Stimulated activated CD4-positive, alpha-beta T cell treated with anti-CD3 and anti-CD28 coated beads, Interleukin-4, amount 100 ng/mL, for 1 hour (primary cell): ENCODE results near the gene RTP5.
A peak's percentile ranks its signal among the peaks of the same experiment; 100 is the strongest.

Experiments used
- DNase-seq: peaks from one replicate; pipeline ENCODE4 v3.0.0-alpha.2; 2020

The RTP5 gene

DNA sequence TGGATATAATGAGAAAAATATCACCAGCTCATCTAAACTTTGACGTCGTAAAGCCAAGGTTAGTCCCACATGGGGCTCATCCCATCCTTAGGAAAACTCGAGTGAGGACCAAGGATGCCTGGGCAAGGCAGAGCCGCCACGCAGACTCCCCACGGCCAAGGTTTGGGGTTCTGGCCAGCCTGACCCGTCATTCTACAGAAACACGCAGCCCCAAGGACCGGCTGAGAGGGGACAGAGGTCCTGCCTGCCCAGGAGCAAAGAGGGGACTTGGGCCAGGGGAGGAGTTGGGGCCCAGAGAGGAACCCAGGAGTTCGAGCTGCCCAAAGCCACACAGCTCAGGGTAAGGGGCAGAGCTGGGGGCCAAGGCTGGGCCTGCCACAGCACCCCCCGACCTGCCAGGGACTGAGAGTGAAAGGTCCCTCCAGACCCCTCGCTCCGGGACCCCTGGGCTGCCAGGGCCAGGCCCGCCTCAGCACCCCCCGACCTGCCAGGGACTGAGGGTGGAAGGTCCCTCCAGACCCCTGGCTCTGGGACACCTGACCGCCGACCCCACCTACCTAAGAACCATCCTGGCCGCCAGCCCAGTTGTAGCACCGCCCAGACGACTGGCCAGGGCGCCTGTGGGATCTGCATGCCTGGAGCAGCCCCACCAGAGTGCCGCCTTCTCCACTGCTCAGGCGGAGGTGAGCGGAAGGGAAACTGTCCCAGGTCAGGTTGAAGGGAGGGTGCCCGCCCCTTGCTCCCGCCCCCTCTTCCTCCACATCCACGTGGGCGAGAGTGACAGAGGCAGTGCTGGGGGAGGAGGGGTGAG is 11.1 kb upstream of the RTP5 start, which contains the start of gene PDCD1:
TSS of gene PDCD1 (minus strand) at position 689 of the 811 bp plus-strand sequence. CDS start at position 633, 56 bp downstream.
- DNase-seq: peak; percentile 70

GRCh38 chr2:241859017-241859435 is 10.5 kb upstream of the RTP5 start:
- DNase-seq: no peak

GRCh38 chr2:241859436-241860183 is 9.9 kb upstream of the RTP5 start:
- peak; percentile 66 for DNase-seq

- no peak for DNase-seq
Measured at GRCh38 chr2:241860184-241861078, 9.1 kb upstream of the RTP5 start.

DNA sequence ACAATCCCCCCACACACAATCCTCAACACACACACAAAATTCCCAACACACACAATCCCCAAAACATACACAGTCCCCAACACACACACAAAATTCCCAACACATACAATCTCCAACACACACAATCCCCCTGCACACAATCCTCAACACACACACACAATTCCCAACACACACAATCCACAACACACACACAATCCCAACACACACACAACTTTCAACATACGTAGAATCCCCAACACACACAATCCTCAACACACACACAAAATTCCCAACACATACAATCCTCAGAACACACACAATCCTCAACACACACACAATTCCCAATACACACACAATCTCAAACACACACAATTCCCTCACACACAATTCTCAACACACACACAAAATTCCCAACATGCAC is 8.3 kb upstream of the RTP5 start:
- no peak for DNase-seq

DNA sequence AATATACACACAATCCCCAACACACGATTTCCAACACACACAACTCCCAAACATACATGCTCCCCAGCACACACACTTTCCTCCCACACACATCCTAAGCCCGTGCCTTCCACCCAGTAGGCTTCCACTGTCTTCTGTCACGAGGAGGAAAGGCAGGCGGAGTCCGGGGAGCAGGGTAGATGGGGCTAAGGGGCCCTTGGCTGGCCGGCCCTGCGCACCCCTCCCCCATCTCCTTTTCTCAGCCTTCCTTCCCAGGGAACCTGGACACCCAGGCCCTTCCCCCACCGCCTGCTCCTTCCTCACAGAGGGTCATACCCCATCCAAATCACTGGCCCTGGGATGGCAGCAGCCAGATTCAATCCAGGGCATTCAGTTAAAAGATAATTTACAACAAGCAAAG is 7.4 kb upstream of the RTP5 start:
- no peak for DNase-seq

DNA sequence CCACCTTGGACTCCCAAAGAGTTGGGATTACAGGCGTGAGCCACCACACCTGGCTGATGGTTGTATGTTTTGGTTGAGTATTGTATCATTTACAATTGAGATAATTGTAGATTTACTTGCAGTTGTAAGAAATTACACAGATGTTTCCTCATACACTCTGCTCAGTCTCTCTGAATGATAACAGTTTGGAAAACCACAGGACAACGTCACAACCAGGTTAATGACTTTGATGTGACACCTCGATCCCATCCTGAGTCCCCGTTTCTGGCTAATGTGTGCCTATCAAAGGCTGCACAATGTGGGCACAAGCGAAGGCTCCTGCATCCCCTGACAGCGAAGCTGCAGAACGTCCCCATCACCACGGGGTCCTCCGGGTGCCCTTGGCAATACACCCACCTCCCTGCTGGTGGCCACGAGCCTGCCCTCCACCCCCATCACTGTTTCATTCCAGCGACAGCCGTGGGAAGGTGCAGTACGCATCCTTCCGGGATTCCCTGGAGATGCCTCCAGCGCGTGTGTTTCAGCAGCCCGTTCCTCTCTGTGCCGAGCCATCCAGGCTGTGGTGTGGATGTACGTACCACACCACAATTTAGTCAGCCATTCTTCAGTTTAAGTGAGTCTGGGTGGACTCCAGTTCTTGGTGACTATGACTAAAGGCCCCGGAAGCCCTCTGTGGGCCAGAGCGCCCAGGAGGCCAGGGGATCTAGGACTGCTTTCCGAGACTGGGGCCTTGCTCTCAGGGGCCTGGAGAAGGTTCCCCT is 6.6 kb upstream of the RTP5 start:
- DNase-seq: no peak

DNA sequence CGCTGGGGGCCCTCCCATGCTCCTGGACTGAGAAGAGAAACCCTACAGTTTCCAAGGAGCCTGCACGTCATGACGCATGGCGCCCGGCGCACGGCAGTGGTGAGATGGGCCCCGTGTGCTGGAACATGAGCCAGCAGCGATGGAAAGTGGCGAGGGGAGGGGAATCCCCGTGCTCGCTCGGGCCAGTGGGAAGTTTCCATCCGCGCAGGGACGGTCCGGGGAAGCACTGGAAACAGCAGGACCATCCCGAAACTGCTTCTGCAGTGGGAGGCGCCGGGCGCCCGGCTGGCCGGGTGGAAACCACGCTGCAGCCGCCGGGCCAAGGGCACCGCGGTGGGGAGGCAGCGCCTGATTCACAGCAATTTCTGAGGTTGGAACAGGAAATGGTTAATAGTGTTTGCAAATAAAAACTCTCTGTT is 6.0 kb upstream of the RTP5 start:
- peak; percentile 59 for DNase-seq

DNA sequence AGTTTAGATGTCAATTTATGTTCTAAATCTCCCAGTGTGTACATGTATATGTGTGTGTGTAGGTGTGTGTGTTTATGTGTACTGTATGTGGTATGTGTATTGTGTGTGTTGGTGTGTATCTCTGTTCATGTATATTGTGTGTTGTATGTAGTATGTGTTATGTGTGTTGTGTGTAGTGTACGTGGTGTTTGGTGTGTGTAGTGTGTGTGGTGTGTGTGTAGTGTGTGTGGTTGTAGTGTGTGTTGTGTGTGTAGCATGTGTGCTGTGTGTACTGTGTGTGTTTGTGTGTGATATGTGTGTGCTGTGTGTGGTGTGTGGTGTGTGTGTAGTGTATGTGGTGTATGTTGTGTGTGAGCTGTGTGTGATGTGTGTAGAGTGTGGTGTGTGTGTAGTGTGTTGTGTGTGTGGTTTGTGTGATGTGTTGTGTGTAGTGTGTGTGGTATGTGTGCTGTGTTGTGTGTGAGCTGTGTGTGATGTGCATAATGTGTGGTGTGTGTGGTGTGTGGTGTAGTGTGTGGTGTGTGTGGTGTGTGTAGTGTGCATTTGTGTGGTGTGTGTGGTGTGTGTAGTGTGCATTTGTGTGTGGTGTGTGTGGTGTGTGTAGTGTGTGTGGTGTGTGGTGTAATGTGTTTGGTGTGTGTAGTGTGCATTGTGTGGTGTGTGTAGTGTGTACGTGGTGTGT is 5.2 kb upstream of the RTP5 start:
- DNase-seq: no peak

- DNase-seq: no peak
Measured at GRCh38 chr2:241864850-241865213, 4.7 kb upstream of the RTP5 start.

GRCh38 chr2:241865416-241865956 is 4.0 kb upstream of the RTP5 start:
- DNase-seq: no peak

GRCh38 chr2:241865957-241866789 is 3.4 kb upstream of the RTP5 start:
- no peak for DNase-seq

GRCh38 chr2:241866790-241867645 is 2.5 kb upstream of the RTP5 start:
- no peak for DNase-seq

- peak; percentile 48 for DNase-seq
Measured at GRCh38 chr2:241867776-241868420, 1.6 kb upstream of the RTP5 start.

DNA sequence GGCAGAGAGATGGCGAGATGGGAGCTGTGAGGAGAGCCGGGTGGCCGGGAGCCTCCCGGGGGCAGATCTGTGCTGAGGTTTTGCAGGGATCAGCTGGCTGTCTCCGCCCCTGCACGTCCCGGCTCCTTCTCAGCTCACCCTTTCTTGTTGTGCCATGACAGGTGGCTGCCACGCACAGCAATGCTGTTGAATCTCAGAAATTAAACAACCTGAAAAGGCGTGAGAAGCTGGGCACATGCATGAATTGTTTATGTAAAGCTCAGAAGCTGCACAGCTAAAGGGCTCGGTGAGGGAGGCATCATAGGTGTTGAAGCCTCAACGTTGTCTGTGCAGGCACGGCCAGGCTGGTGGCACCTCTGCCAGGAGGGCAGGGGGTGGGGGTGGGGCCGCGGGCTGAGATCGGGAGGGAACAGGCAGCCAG is 858 bp upstream of the RTP5 start:
- no peak for DNase-seq

DNA sequence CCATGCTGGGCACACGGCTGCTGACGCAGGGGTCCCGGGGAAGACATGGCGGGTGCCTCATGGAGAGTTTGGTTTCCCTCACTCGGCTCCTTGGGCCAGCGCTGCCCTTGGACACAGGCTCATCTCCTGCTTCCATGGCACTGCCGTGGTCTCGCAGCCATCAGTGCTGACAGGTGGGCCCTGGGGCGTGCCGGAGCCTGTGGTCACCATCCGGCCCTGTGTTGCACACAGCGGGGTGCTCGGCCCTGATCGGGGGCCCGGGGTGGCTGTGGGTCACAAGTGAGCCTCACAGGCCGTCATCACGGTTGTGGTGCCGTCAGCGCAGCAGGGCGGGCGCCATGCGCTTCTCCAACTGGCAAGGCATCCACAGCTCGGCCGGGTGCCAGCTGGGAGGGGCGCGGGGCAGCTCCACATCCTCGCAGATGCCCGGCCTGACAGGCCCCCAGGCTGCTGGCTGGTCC is 582 bp downstream of the RTP5 start:
- no peak for DNase-seq

DNA sequence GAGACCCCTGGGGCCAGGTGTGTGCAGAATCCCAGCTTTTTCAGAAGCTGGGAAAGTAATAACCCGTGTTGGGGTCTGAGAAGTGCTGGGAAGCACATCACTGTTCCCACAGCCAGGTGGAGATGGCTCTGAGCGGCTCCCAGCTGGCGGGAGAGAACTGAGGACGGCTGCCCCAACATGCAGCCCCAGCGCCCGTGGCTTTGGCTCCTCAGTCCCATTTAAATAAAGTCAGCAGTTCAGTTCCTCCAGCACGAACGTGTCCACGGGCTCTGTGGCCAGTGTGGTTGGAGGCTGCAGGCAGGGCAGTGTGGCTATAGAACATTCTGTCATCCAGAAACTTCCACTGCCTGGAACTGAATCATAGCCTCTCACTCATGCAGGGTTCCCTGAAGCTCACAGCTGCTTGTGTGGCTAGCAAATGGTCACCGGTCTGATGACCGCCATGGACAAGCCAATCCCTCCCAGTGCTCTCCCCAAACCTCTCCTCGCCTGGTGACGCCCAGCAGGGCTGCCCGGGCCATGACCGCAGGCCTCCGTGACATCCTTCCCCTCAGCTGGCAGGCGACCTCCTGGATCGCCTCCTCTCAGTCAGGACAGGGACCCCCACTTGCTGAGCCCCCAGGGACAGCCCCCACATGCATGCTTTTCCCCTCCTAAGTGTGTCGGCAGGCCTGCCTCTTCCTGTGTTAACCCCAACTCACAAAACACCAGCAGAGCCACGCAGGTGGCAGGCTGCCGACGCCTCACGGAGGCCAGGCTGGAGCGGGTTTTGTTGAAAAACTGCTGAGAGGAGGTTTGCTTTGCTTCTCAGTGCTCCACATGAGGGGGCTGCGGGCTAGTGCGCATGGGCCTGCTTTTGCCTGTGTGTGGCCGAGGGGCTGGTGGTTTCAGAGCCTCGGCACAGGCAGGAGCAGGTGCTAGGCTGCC is 1.3 kb downstream of the RTP5 start:
- no peak for DNase-seq
